ENCODE data around the gene ULK4. TPM values are rescaled to one million over a fixed set of nuclear protein-coding genes. Genes with fewer than 3 reads are reported as not detected.

Gene ULK4
- total RNA-seq, 4 donors from 2014 or later: 2.0 to 3.0 (median 2.3) TPM

GRCh38 chr3:41668379-41668778 lies 293.5 kb downstream of the ULK4 start:
- Histone ChIP-seq H3K36me3 (no peaks in the 10 kb centered on the region), H3K4me1 (no peaks in the 10 kb centered on the region), H3K9me3 (peaks cover 0 to 5% (median 0%) of the 10 kb centered on the region in 3 donors), H3K27ac (no peak overlapping the region), H3K27me3 (no peaks in the 10 kb centered on the region), H3K4me3 (no peak overlapping the region)
- TF ChIP-seq, protein P1, sequence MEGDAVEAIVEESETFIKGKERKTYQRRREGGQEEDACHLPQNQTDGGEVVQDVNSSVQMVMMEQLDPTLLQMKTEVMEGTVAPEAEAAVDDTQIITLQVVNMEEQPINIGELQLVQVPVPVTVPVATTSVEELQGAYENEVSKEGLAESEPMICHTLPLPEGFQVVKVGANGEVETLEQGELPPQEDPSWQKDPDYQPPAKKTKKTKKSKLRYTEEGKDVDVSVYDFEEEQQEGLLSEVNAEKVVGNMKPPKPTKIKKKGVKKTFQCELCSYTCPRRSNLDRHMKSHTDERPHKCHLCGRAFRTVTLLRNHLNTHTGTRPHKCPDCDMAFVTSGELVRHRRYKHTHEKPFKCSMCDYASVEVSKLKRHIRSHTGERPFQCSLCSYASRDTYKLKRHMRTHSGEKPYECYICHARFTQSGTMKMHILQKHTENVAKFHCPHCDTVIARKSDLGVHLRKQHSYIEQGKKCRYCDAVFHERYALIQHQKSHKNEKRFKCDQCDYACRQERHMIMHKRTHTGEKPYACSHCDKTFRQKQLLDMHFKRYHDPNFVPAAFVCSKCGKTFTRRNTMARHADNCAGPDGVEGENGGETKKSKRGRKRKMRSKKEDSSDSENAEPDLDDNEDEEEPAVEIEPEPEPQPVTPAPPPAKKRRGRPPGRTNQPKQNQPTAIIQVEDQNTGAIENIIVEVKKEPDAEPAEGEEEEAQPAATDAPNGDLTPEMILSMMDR (IDR thresholded peaks at IDR 0.05 in 4 of 5, conservative IDR thresholded peaks at IDR 0.05 in 1 of 5): no peak
- no peak for TF ChIP-seq POLR2A (IDR thresholded peaks at IDR 0.05)
- ATAC-seq: no peak
- intact Hi-C loops (cut with DNase I; ENCODE audit: low total_unique reads) (no loop called here), in situ Hi-C loops (cut with MboI; ENCODE audit: low sequenced_read_pairs in 4 of 4) (no loop called here)
- DNase-seq: no peak

DNA sequence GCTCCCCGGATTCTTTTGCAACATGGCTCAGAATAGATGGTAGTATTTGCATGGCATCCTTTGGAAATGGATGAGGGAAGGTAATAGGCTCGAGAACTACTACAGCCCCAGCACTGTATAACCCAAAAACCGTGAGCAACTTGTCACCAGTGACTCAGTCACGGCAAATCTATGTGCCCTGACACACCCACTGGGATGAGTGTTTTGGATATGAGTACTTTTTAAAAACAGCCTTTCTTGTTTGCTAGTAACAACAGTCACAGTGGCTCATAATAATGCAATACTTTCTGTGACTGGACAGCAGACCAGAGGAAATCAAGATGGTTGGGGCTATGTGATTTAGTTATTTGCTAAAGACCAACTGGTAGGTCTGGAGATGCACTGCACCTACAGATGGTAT lies 299.6 kb downstream of the ULK4 start:
- TF ChIP-seq, protein P1 (IDR thresholded peaks at IDR 0.05 in 4 of 5, conservative IDR thresholded peaks at IDR 0.05 in 1 of 5): no peak
- no peak for TF ChIP-seq POLR2A (IDR thresholded peaks at IDR 0.05)
- ATAC-seq (no peak), DNase-seq (no peak)

GRCh38 chr3:41661796-41662195 lies 300.1 kb downstream of the ULK4 start:
- no peaks in the 10 kb centered on the region for H3K4me1 ChIP-seq
- H3K27me3 ChIP-seq: no peaks in the 10 kb centered on the region
- in situ Hi-C loops (cut with MboI; ENCODE audit: low sequenced_read_pairs in 4 of 4): no loop called here
- H3K9me3 ChIP-seq: no peaks in the 10 kb centered on the region
- DNase-seq: no peak
- H3K27ac ChIP-seq: no peak overlapping the region
- no peaks in the 10 kb centered on the region for H3K36me3 ChIP-seq
- intact Hi-C loops (cut with DNase I; ENCODE audit: low total_unique reads): no loop called here
- ATAC-seq: no peak
- TF ChIP-seq POLR2A (IDR thresholded peaks at IDR 0.05): no peak
- TF ChIP-seq, protein P1 (IDR thresholded peaks at IDR 0.05 in 4 of 5, conservative IDR thresholded peaks at IDR 0.05 in 1 of 5): no peak
- no peak overlapping the region for H3K4me3 ChIP-seq

More for the DNA sequence above, 299.6 kb downstream of the ULK4 start:
- Histone ChIP-seq H3K4me3 (no peak overlapping the region), H3K27ac (no peak overlapping the region), H3K36me3 (no peaks in the 10 kb centered on the region), H3K27me3 (no peaks in the 10 kb centered on the region), H3K9me3 (no peaks in the 10 kb centered on the region), H3K4me1 (no peaks in the 10 kb centered on the region)
- intact Hi-C loops (cut with DNase I; ENCODE audit: low total_unique reads): no loop called here
- in situ Hi-C loops (cut with MboI; ENCODE audit: low sequenced_read_pairs in 4 of 4): no loop called here

DNA sequence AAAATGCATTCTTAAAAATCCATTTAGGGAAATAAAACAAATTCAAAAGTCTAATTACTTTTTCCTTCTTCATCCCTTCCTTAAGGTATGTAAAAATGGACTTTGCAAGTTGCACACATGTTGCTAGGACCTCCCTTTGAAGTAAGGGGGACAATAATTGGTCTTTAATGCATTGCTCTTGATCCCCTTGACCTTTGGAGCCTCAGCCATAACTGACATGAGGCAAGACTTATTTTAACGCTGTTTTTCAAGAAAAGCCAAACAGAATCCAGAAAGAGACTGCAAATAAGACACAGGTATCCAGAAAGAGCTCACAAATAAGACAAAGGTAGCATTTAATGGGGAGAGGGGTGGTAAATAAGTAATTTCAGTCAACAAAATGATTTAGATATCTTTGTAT lies 301.4 kb downstream of the ULK4 start:
- DNase-seq: no peak
- no peak for TF ChIP-seq POLR2A (IDR thresholded peaks at IDR 0.05)
- no peak overlapping the region for H3K27ac ChIP-seq
- H3K4me1 ChIP-seq: no peaks in the 10 kb centered on the region
- H3K36me3 ChIP-seq: no peaks in the 10 kb centered on the region
- no peaks in the 10 kb centered on the region for H3K9me3 ChIP-seq
- no peak overlapping the region for H3K4me3 ChIP-seq
- in situ Hi-C loops (cut with MboI; ENCODE audit: low sequenced_read_pairs in 4 of 4): no loop called here
- no peak for ATAC-seq
- no peaks in the 10 kb centered on the region for H3K27me3 ChIP-seq
- intact Hi-C loops (cut with DNase I; ENCODE audit: low total_unique reads): no loop called here

DNA sequence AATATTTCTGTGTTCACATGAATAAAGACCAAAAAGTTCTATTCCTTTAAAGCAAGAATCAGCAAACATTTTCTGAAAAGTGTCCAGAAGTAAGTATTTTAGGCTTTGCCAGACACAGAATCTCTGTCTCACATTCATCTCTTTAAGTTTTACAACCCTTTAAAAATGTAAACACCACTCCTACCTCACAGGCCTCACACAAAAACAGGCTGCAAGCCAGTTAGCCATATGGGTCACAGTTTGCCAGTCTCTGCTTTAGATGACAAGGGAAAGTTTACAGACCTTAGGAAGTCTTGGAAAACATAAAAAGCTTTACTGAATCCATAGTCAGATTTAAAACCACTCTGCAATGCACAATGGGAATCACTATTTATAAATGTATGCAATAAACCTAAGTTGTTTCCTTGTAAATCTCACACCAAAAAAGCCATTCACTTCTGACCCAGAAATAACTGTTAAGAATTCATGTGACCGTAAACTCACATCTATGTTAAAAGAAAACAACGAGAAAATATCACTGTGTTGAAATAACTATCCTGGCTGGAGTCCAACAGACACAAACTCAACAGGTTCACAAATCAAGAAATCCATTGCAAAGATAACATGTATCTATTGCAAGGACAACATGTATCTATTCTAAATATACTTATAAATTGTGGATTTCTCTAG lies 308.2 kb downstream of the ULK4 start:
- no peaks in the 10 kb centered on the region for H3K4me1 ChIP-seq
- no peak overlapping the region for H3K4me3 ChIP-seq
- no peak for TF ChIP-seq POLR2A (IDR thresholded peaks at IDR 0.05)
- in situ Hi-C loops (cut with MboI; ENCODE audit: low sequenced_read_pairs in 4 of 4) (no loop called here), intact Hi-C loops (cut with DNase I; ENCODE audit: low total_unique reads) (no loop called here)
- no peaks in the 10 kb centered on the region for H3K27me3 ChIP-seq
- DNase-seq (no peak), ATAC-seq (no peak)
- H3K27ac ChIP-seq: no peak overlapping the region
- H3K9me3 ChIP-seq: no peaks in the 10 kb centered on the region
- H3K36me3 ChIP-seq: no peaks in the 10 kb centered on the region

- H3K4me1 ChIP-seq: no peaks in the 10 kb centered on the region
- H3K9me3 ChIP-seq: no peaks in the 10 kb centered on the region
- no peak overlapping the region for H3K4me3 ChIP-seq
- DNase-seq: no peak
- no peaks in the 10 kb centered on the region for H3K27me3 ChIP-seq
- H3K27ac ChIP-seq: no peak overlapping the region
- no peak for TF ChIP-seq POLR2A (IDR thresholded peaks at IDR 0.05)
- TF ChIP-seq, protein P1 (IDR thresholded peaks at IDR 0.05 in 4 of 5, conservative IDR thresholded peaks at IDR 0.05 in 1 of 5): no peak
- in situ Hi-C loops (cut with MboI; ENCODE audit: low sequenced_read_pairs in 4 of 4) (no loop called here), intact Hi-C loops (cut with DNase I; ENCODE audit: low total_unique reads) (no loop called here)
- no peak for ATAC-seq
- H3K36me3 ChIP-seq: no peaks in the 10 kb centered on the region
These were observed 309.0 kb downstream of the ULK4 start for GRCh38 chr3:41652931-41653330.

All from gastrocnemius medialis (tissue), 4 donors.